GM10248 (cell line): Measurements from ENCODE around the gene SULT4A1.
"Not testable (repeated sequence)": the region's sequence is repeated elsewhere in the genome, so short reads cannot be mapped to it uniquely, and the experiment has no call there.

Experiments used
- CTCF ChIA-PET: fragments of 300-600 bp; sonication (Branson Sonifier 250); formaldehyde crosslinking; extraction: SDS; loops from one replicate; lab custom pipeline; 2021; ENCODE audit warnings: antibody characterized with exemption; lab: Yijun Ruan, JAX
- POLR2A ChIA-PET: fragments of 350-650 bp; sonication (Branson Sonifier 250); formaldehyde crosslinking; extraction: SDS; loops from one replicate; lab custom pipeline; 2020; ENCODE audit warnings: antibody characterized with exemption; lab: Yijun Ruan, JAX
- DNase-seq: peaks from one replicate; pipeline ENCODE4 v3.0.0; 2012; ENCODE audit errors: extremely low spot score
- TF ChIP-seq, protein P1 (sequence below): IDR thresholded peaks from 2 replicates; pipeline ENCODE4 v1.5.1; 2012; ENCODE audit warnings: mild to moderate bottlenecking, low read depth; ENCODE audit errors: extremely low read depth, missing control alignments, control extremely low read depth

The SULT4A1 gene, protein sequence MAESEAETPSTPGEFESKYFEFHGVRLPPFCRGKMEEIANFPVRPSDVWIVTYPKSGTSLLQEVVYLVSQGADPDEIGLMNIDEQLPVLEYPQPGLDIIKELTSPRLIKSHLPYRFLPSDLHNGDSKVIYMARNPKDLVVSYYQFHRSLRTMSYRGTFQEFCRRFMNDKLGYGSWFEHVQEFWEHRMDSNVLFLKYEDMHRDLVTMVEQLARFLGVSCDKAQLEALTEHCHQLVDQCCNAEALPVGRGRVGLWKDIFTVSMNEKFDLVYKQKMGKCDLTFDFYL

DNA sequence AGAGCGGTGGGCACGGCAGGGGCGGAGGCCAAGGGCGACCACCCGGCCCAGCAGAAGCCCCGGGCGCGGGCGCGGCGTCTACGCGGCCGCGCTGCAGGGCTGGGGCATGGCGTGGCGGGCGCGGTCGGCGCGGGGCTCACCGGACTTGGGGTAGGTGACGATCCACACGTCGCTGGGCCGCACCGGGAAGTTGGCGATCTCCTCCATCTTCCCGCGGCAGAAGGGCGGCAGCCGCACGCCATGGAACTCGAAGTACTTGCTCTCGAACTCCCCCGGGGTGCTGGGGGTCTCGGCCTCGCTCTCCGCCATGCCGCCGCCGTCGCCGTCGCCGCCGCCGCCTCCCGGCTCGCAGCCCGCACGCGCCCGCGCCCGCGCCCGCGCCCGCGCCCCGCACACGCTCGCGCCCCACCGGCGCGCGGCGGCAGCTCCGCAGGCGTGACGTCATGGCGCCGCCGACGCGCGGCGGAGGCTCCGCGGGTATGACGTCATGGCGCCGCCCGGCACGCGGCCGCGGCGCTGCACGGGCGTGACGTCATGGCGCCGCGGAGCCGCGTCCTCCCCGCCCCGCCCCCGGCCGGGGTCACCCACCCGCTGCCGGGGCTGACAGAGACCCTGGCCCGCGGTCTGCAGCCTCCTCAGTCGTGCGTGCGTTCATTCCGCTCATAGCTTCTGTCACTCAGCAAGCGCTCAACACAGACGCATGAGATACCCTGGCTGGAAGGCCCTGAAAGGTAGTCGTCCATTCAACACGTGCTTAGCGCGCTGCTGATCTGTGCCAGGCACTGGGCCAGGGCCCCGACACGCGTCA, at the start of gene SULT4A1:
Gene SULT4A1 (minus strand): TSS at position 440 of the 808 bp plus-strand sequence. CDS start 131 bp downstream, at position 309.
- TF ChIP-seq, protein P1, sequence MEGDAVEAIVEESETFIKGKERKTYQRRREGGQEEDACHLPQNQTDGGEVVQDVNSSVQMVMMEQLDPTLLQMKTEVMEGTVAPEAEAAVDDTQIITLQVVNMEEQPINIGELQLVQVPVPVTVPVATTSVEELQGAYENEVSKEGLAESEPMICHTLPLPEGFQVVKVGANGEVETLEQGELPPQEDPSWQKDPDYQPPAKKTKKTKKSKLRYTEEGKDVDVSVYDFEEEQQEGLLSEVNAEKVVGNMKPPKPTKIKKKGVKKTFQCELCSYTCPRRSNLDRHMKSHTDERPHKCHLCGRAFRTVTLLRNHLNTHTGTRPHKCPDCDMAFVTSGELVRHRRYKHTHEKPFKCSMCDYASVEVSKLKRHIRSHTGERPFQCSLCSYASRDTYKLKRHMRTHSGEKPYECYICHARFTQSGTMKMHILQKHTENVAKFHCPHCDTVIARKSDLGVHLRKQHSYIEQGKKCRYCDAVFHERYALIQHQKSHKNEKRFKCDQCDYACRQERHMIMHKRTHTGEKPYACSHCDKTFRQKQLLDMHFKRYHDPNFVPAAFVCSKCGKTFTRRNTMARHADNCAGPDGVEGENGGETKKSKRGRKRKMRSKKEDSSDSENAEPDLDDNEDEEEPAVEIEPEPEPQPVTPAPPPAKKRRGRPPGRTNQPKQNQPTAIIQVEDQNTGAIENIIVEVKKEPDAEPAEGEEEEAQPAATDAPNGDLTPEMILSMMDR, result no peak
- ChIA-PET POLR2A (no interaction called here), CTCF (no interaction called here)
- DNase-seq, result no peak

DNA sequence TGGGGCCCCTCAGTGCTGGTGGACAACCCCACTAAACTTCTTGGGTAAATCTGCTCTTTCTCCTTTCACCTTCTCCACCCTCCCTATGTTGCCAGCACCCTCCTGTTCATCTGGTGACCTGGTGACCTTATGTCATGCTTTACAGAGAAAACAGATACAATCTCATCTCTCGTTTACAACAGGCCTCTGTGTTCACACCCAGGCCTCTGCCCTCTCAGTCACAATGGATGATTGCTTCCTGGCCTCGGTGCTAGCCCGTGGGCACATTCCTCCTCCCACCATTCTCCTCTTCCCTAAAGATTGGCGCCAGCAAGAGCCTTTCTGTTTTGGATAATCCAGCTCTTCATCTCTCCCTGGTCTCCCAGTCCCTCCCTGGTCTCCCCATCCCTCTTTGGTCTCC, 49.0 kb upstream of the SULT4A1 start:
- POLR2A ChIA-PET, result interaction anchor here (0.6 kb wide), 1 partner anchor 830 kb away, joined by 4 read pairs; no protein-coding TSS in a partner anchor
- CTCF ChIA-PET, result interaction anchor here (1.2 to 1.3 kb wide), 2 partner anchors 11 to 26 kb away, joined by 3 to 4 read pairs; no protein-coding TSS in a partner anchor
- DNase-seq, result no peak
- TF ChIP-seq, protein P1, result no peak

DNA sequence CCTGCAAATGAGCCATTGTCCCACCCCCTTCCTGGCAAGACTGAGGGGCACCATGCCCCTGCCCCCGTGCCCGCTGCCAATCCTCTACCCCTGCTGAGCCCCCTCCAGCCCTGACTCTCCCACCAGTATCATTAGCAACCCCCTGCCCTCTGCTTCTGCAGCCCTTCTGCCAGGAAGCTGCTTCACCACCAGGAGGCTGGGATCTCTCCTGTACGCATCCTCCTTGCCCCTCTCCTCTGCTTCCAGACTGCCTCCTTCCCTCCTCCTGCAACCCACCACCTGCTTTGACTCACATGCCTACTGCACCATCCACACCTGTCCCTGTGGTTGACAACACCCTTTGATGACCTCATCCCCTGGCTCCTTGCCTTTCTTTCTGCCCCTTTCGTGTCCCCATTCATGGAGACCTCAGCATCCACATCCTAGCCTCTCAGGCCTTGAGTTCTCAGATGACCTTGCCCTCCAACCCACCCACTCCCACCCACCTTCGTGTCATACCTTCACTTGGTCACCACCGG, 47.9 kb upstream of the SULT4A1 start:
- CTCF ChIA-PET, result interaction anchor here (1.2 to 1.9 kb wide), 2 partner anchors 25 to 27 kb away, joined by 3 to 5 read pairs; no protein-coding TSS in a partner anchor
- POLR2A ChIA-PET, result no interaction called here
- no peak for DNase-seq
- TF ChIP-seq, protein P1, result no peak

DNA sequence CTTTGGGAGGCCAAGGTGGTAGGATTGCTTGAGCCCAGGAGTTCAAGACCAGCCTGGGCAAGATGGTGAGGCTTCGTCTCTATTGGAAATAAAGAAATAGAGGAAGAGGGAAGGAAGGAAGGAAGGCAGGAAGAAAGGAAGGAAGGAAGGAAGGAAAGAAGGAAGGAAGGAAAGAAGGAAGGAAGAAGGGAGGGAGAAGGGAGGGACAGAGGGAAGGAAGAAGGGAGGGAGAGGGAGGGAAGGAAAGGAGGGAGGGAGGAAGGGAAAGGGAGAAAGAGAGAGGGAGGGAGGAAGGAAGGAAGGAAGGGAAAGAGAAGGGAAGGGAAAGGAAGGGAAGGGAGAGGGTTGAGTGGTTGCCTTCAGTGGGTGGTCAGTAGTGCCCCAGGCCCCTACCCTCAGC, 47.4 kb upstream of the SULT4A1 start:
- no peak for DNase-seq
- ChIA-PET POLR2A (no interaction called here), CTCF (interaction anchor here (1.9 kb wide), 1 partner anchor 27 kb away, joined by 5 read pairs; no protein-coding TSS in a partner anchor)
- TF ChIP-seq, protein P1, result no peak

DNA sequence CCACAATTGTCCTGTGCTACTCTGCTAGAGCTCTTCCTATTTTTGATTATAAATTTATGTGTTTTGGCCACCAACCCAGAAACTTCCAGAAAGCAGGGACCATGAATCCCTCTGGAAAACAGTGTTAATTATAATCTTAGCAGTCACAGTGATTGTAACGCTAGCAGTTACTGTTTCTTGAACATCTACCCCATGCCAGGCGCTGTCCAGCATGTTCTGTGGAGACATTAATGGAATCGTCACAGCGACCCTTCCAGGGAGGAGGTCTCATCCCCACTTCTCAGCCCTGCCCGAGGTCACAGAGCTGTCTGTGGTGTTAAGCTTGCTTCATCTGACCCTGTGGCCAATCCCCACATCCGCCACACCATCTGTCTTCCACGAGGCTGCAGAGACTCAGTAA, 43.4 kb upstream of the SULT4A1 start:
- ChIA-PET CTCF (interaction anchor here (1.8 kb wide), 1 partner anchor 22 kb away, joined by 10 read pairs; no protein-coding TSS in a partner anchor), POLR2A (no interaction called here)
- no peak for DNase-seq
- TF ChIP-seq, protein P1, result no peak

DNA sequence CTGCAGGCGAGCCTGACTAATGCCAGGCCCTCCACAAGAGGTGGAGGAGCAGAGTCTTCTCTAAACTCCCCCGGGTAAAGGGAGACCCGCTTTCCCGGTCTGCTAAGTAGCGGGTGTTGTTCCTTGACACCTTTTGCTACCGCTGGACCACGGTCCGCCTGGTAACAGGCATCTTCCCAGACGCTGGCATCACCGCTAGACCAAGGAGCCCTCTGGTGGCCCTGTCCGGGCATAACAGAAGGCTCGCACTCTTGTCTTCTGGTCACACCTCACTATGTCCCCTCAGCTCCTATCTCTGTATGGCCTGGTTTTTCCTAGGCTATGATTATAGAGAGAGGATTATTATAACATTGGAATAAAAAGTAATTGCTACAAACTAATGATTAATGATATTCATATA, 42.1 kb upstream of the SULT4A1 start:
- POLR2A ChIA-PET, DNase-seq: not testable (repeated sequence)
- CTCF ChIA-PET, result interaction anchor here (1.0 kb wide), 1 partner anchor 21 kb away, joined by 3 read pairs; no protein-coding TSS in a partner anchor

DNA sequence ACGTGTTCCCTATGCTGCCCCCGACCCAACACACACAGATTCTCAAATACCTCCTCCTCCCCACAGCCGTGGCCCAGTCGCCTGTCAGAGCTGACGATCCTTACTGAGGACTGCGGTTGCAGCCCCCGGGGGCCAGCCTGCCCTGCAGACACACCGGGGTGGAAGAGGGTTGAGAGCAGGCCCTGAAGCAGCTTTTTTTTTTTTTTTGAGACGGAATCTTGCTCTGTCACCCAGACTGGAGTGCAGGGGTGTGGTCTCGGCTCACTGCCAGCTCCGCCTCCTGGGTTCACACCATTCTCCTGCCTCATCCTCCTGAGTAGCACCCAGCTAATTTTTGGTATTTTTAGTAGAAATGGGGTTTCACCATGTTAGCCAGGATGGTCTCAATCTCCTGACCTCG, 40.7 kb upstream of the SULT4A1 start:
- CTCF ChIA-PET, result interaction anchor here (1.0 to 9.5 kb wide), 3 partner anchors 9 to 19 kb away, joined by 3 to 85 read pairs (median 4); no protein-coding TSS in a partner anchor
- DNase-seq, POLR2A ChIA-PET: not testable (repeated sequence)
